ENCODE results near the gene IRF4.
"Not testable (repeated sequence)": the region's sequence is repeated elsewhere in the genome, so short reads cannot be mapped to it uniquely, and the experiment has no call there.

The IRF4 gene

GRCh38 chr6:373773-374724, 17.5 kb upstream of the IRF4 start:
- H3K4me3 ChIP-seq (ENCODE audit: low read length): no peak overlapping the region
- DNase-seq (ENCODE audit: low read depth): no peak
- peak; percentile 14 for TF ChIP-seq CTCF (conservative IDR thresholded peaks at IDR 0.05; ENCODE audit: low read depth, low read length)

GRCh38 chr6:374956-375355, 16.6 kb upstream of the IRF4 start:
- no peak for DNase-seq (ENCODE audit: low read depth)
- no peak for TF ChIP-seq CTCF (conservative IDR thresholded peaks at IDR 0.05; ENCODE audit: low read depth, low read length)

GRCh38 chr6:376827-377640, 14.5 kb upstream of the IRF4 start:
- no peak for DNase-seq (ENCODE audit: low read depth)
- no peak for TF ChIP-seq CTCF (conservative IDR thresholded peaks at IDR 0.05; ENCODE audit: low read depth, low read length)
- no peak overlapping the region for H3K4me3 ChIP-seq (ENCODE audit: low read length)

More at GRCh38 chr6:374956-375355, 16.6 kb upstream of the IRF4 start:
- no peak overlapping the region for H3K4me3 ChIP-seq (ENCODE audit: low read length)

- not testable (repeated sequence) for H3K4me3 ChIP-seq (ENCODE audit: low read length); DNase-seq (ENCODE audit: low read depth)
These were observed 13.9 kb upstream of the IRF4 start for GRCh38 chr6:377641-378020.

- no peak for DNase-seq (ENCODE audit: low read depth)
- no peak overlapping the region for H3K4me3 ChIP-seq (ENCODE audit: low read length)
- TF ChIP-seq CTCF (conservative IDR thresholded peaks at IDR 0.05; ENCODE audit: low read depth, low read length): no peak
These were observed 13.2 kb upstream of the IRF4 start for GRCh38 chr6:378090-378957.

- H3K4me3 ChIP-seq (ENCODE audit: low read length): no peak overlapping the region
- TF ChIP-seq CTCF (conservative IDR thresholded peaks at IDR 0.05; ENCODE audit: low read depth, low read length): no peak
- no peak for DNase-seq (ENCODE audit: low read depth)
These were observed 12.6 kb upstream of the IRF4 start for GRCh38 chr6:378958-379409.

Data from retinal pigment epithelial cell (primary cell).